Upper lobe of right lung (tissue), 1 donor: ENCODE results near the gene ZNF346. TPM values are rescaled to one million over a fixed set of nuclear protein-coding genes. Genes with fewer than 3 reads are reported as not detected.
"Not testable (repeated sequence)": the region's sequence is repeated elsewhere in the genome, so short reads cannot be mapped to it uniquely, and the experiment has no call there.

Source experiments
- ATAC-seq: fragments of 200-7000 bp; cut with Tn5 transposase; one replicate; pipeline ENCODE4 v1.9.1; 2020; ENCODE audit warnings: mild to moderate bottlenecking, moderate library complexity
- DNase-seq: peaks from one replicate; pipeline ENCODE4 v3.0.0-alpha.2; 2020
- H3K27ac ChIP-seq: fragments of 200-600 bp; one replicate; pipeline ENCODE4 v1.8.0; 2022
- H3K27me3 ChIP-seq: fragments of 200-600 bp; one replicate; pipeline ENCODE4 v1.8.0; 2022; ENCODE audit warnings: mild to moderate bottlenecking
- H3K36me3 ChIP-seq: fragments of 200-600 bp; one replicate; pipeline ENCODE4 v1.8.0; 2022
- H3K4me1 ChIP-seq: fragments of 200-600 bp; one replicate; pipeline ENCODE4 v1.8.0; 2022
- H3K4me3 ChIP-seq: fragments of 200-600 bp; one replicate; pipeline ENCODE4 v1.8.0; 2022; ENCODE audit warnings: mild to moderate bottlenecking
- H3K9me3 ChIP-seq: fragments of 200-600 bp; one replicate; pipeline ENCODE4 v1.8.0; 2022
- intact Hi-C: fragments of 100-400 bp; cut with DNase I; formaldehyde crosslinking; loops from one replicate; pipeline ENCODE4 v1.11.0; 2022
- total RNA-seq: library from RNA; stranded (reverse); fragmentation: NEBNext Ultra II Directional; extraction: Animal tissue kit (Norgen Biotek cat#: 25700); gene quantifications from one replicate; pipeline ENCODE4 v1.2.1, GENCODE V29; 2021
- TF ChIP-seq, protein P1 (sequence below): fragments of 200-600 bp; IDR thresholded peaks from one replicate; pipeline ENCODE4 v1.8.0; 2022; ENCODE audit warnings: antibody characterized with exemption
- donor health status: DM: no; HTN: yes; CAD: no; lungs with severe emphysema.

ZNF346 gene
- total RNA-seq, 1 donor from 2014 or later, result 12.9 TPM

DNA sequence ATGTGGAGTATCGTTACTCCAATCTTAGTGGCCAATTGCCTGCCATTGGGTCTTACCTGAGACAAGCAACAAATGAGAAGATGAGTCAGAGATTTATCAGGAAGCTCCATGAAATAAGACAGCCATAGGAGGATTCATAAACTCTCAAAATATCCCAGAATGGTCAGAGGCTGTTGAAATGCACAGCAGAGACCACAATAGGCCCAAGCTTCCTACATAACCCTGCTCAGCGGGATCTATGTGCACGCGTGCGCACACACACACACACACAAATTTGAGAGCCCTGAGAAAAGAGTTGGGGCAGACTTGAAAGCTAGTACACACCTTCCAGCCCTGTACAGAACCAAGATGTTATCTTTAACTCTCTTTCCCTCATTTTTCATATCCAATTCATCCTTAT lies 25.7 kb upstream of the ZNF346 start:
- Histone ChIP-seq H3K9me3 (no peaks in the 10 kb centered on the region), H3K27ac (no peak overlapping the region), H3K4me3 (no peak overlapping the region), H3K4me1 (peaks cover 11% of the 10 kb centered on the region), H3K36me3 (no peaks in the 10 kb centered on the region), H3K27me3 (no peaks in the 10 kb centered on the region)
- no peak for ATAC-seq
- TF ChIP-seq, protein P1, sequence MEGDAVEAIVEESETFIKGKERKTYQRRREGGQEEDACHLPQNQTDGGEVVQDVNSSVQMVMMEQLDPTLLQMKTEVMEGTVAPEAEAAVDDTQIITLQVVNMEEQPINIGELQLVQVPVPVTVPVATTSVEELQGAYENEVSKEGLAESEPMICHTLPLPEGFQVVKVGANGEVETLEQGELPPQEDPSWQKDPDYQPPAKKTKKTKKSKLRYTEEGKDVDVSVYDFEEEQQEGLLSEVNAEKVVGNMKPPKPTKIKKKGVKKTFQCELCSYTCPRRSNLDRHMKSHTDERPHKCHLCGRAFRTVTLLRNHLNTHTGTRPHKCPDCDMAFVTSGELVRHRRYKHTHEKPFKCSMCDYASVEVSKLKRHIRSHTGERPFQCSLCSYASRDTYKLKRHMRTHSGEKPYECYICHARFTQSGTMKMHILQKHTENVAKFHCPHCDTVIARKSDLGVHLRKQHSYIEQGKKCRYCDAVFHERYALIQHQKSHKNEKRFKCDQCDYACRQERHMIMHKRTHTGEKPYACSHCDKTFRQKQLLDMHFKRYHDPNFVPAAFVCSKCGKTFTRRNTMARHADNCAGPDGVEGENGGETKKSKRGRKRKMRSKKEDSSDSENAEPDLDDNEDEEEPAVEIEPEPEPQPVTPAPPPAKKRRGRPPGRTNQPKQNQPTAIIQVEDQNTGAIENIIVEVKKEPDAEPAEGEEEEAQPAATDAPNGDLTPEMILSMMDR, result no peak
- no peak for DNase-seq
- intact Hi-C loops, result no loop called here

DNA sequence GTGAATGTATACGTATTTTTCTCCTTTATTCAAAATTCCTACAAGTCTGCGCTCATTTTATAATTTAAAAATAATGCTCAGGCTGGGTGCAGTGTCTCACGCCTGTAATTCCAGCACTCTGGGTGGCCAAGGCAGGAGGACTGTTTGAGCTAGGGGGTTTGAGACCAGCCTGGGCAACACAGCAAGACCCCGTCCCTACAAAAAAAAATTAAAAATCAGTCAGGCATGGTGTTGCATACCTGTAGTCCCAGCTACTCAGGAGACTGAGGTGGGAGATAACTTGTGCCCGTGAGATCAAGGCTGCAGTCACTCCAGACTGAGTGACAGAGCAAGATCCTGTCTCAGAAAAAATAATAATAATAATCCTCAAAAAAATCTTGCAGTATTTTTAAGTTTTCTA lies 23.7 kb upstream of the ZNF346 start:
- peaks cover 16% of the 10 kb centered on the region for H3K4me1 ChIP-seq
- no peak for DNase-seq
- H3K36me3 ChIP-seq, result no peaks in the 10 kb centered on the region
- H3K9me3 ChIP-seq, result no peaks in the 10 kb centered on the region
- TF ChIP-seq, protein P1, result no peak
- H3K27ac ChIP-seq, result no peak overlapping the region
- H3K27me3 ChIP-seq, result no peaks in the 10 kb centered on the region
- no peak for ATAC-seq
- intact Hi-C loops, result no loop called here
- no peak overlapping the region for H3K4me3 ChIP-seq

DNA sequence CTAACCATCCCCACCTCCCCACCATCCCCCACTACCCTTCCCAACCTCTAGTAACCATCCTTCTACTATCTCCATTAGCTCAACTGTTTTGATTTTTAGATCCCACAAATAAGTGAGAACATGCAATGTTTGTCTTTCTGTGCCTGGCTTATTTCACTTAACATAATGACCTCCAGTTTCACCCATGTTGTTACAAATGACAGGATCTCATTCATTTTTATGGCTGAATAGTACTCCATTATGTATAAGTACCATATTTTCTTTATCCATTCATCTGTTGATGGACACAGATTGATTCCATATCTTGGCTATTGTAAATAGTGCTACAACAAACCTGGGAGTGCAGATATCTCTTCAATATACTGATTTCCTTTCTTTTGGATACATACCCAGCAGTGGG lies 23.0 kb upstream of the ZNF346 start:
- intact Hi-C loops, ATAC-seq: not testable (repeated sequence)

DNA sequence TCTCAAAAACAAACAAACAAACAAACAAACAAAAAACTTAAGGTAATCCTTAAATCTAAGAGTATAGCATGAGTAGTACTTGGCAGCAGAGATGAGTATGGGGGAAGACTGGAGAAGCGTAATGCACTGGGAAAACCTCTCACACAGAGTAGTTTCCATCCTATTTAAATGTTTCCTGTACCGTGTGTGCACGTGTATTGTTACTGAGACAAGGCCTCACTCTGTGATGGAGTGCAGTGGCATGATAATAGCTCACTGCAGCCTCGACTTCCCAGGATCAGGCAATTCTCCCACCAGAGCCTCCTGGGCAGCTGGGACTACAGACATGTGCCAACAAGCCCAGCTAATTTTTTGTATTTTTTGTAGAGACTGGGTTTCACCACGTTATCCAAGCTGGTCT lies 18.8 kb upstream of the ZNF346 start:
- TF ChIP-seq, protein P1, result no peak
- H3K27me3 ChIP-seq, result no peaks in the 10 kb centered on the region
- peaks cover 22% of the 10 kb centered on the region for H3K4me1 ChIP-seq
- intact Hi-C loops, result no loop called here
- H3K9me3 ChIP-seq, result no peaks in the 10 kb centered on the region
- H3K27ac ChIP-seq, result no peak overlapping the region
- ATAC-seq (no peak), DNase-seq (no peak)
- no peak overlapping the region for H3K4me3 ChIP-seq
- H3K36me3 ChIP-seq, result no peaks in the 10 kb centered on the region

More for the DNA sequence above, 23.0 kb upstream of the ZNF346 start:
- H3K4me1 ChIP-seq, result peaks cover 23% of the 10 kb centered on the region
- H3K27me3 ChIP-seq, H3K4me3 ChIP-seq, DNase-seq, H3K9me3 ChIP-seq, H3K36me3 ChIP-seq, H3K27ac ChIP-seq: not testable (repeated sequence)

DNA sequence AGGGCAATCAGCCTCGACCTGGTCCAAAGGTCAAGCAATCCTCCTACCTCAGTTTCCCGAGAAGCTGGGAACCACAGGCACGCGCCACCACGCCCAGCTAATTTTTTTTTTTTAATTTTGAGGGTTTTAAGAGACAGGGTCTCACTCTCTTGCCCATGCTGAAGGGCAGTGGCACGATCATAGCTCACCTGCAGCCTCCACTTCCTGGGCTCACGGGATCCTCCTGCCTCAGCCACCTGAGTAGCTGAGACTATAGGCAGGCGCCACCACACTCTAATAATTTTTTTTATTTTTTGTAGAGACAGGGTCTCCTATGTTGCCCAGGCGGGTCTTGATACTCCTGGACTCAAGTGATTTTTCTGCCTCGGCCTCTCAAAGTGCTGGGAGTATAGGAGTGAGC lies 17.5 kb upstream of the ZNF346 start:
- peak overlapping the region; percentile 81 for H3K4me3 ChIP-seq
- TF ChIP-seq, protein P1, result no peak
- intact Hi-C loops, result no loop called here
- H3K27ac ChIP-seq, result peak overlapping the region; percentile 93
- no peak for DNase-seq
- H3K36me3 ChIP-seq, result no peaks in the 10 kb centered on the region
- no peaks in the 10 kb centered on the region for H3K9me3 ChIP-seq
- H3K4me1 ChIP-seq, result peaks cover 22% of the 10 kb centered on the region
- H3K27me3 ChIP-seq, result no peaks in the 10 kb centered on the region
- no peak for ATAC-seq

DNA sequence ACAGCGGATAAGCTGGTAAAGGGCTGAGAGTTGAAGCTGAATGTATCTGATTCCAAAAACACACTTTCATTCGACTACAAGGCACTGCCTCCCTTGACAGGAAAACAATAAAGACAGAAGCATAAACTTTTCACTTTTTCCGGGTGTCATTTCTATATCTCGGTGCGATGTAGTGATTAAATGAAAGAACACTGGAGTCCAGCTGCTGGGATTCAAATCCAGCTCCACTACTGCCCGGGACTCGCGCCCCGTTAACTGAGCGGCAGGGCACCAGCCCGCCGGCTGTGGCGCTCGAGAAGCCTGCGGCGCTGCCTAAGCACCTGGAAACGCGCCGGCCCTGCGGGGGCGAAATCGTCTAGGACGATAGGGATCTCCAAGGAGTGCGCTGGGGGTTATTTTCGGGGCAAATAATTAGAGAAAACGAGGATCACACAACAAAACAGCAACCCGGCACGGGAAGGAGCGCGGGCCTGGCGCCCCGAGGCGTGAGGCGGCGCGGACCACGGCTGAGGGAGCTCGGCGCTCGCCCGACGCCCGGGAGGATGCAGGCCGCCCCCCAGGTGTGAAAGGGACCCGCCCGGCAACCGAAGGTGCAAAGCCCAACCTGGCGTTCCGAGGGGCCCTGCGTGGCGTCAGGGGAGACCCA lies 16.8 kb upstream of the ZNF346 start:
- intact Hi-C loops, result no loop called here
- Histone ChIP-seq H3K4me3 (peak overlapping the region; percentile 81), H3K27me3 (no peaks in the 10 kb centered on the region), H3K9me3 (no peaks in the 10 kb centered on the region), H3K36me3 (no peaks in the 10 kb centered on the region), H3K4me1 (peaks cover 22% of the 10 kb centered on the region), H3K27ac (peak overlapping the region; percentile 93)
- ATAC-seq (peak; percentile 82), DNase-seq (peak; percentile 89)
- TF ChIP-seq, protein P1, result peak; percentile 66
